ENCODE results near the gene APBA2.
"Not testable (repeated sequence)": the region's sequence is repeated elsewhere in the genome, so short reads cannot be mapped to it uniquely, and the experiment has no call there.

APBA2 gene

GRCh38 chr15:28861031-28861534 is 24.7 kb upstream of the APBA2 start:
- H3K4me1 ChIP-seq (ENCODE audit: control insufficient read depth in 1 of 2, insufficient read depth in 2 of 2, low read length in 2 of 2), result no peaks in the 10 kb centered on the region
- no peaks in the 10 kb centered on the region for H3K9me3 ChIP-seq (ENCODE audit: control insufficient read depth in 1 of 2, low read length in 2 of 2)
- no peaks in the 10 kb centered on the region for H3K27me3 ChIP-seq (ENCODE audit: low read depth, low read length)
- no peak overlapping the region for H3K27ac ChIP-seq (ENCODE audit: low read length)
- H3K4me3 ChIP-seq (ENCODE audit: low read depth in 1 of 2, low read length in 2 of 2), result no peak overlapping the region
- H3K36me3 ChIP-seq (ENCODE audit: control insufficient read depth in 1 of 2, insufficient read depth in 2 of 2, low read length in 2 of 2), result no peaks in the 10 kb centered on the region

DNA sequence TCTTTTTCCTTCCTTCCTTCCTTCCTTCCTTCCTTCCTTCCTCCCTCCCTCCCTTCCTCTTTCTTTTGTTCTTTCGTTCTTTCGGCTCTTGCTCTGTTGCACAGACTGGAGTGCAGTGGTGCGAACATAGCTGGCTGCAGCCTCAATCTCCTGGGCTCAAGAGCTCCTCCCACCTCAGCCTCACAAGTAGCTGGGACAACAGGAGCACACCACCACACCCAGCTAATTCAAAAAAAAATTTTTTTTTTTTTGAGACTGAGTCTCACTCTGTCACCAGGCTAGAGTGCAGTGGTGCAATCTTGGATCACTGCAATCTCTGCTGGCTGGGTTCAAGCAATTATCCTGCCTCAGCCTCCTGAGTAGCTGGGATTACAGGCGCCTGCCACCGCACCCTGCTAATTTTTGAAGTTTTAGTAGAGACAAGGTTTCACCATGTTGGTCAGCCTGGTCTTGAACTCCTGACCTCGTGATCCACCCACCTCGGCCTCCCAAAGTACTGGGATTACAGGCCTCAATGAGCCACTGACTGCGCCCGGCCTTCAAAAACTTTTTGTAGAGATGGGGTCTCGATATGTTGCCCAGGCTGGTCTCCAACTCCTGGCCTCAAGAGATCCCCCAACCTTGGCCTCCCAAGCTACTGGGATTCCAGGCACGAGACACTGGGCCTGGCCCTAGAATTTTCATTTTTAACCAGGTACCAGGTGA is 24.0 kb upstream of the APBA2 start:
- H3K9me3 ChIP-seq (ENCODE audit: control insufficient read depth in 1 of 2, low read length in 2 of 2); H3K36me3 ChIP-seq (ENCODE audit: control insufficient read depth in 1 of 2, insufficient read depth in 2 of 2, low read length in 2 of 2); H3K4me3 ChIP-seq (ENCODE audit: low read depth in 1 of 2, low read length in 2 of 2); H3K27ac ChIP-seq (ENCODE audit: low read length); H3K27me3 ChIP-seq (ENCODE audit: low read depth, low read length); H3K4me1 ChIP-seq (ENCODE audit: control insufficient read depth in 1 of 2, insufficient read depth in 2 of 2, low read length in 2 of 2): not testable (repeated sequence)

DNA sequence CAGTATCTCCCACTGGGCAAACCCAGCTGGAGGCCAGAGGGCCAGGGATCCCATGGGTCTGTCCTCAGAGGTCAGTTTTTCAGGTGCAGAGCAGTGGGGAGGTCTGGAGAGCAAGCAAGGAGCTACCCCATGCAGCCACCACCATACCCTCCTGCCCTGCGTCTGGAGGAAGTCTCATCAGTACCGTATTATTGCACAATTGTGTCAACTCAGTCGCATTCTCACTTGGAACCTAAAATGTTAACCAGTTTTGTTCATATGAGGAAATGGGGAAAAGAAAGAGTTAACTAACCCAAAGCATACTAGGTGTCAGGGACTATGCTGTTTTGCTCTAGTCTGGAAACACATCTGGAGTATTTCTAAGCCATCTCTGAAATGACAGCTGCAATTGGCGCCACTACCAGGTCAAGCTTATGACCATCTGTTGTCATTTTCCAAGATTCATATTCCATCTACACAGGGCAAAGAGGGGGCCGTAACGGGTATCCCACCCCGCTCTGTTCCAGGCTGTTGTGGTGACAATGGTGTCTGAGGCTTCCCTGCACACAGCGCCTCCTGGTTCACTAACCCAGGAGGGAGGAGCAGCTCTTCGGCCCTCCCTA is 16.9 kb upstream of the APBA2 start:
- no peaks in the 10 kb centered on the region for H3K4me1 ChIP-seq (ENCODE audit: control insufficient read depth in 1 of 2, insufficient read depth in 2 of 2, low read length in 2 of 2)
- no peak overlapping the region for H3K27ac ChIP-seq (ENCODE audit: low read length)
- H3K4me3 ChIP-seq (ENCODE audit: low read depth in 1 of 2, low read length in 2 of 2), result no peak overlapping the region
- H3K27me3 ChIP-seq (ENCODE audit: low read depth, low read length), result no peaks in the 10 kb centered on the region
- H3K9me3 ChIP-seq (ENCODE audit: control insufficient read depth in 1 of 2, low read length in 2 of 2), result no peaks in the 10 kb centered on the region
- no peaks in the 10 kb centered on the region for H3K36me3 ChIP-seq (ENCODE audit: control insufficient read depth in 1 of 2, insufficient read depth in 2 of 2, low read length in 2 of 2)

GRCh38 chr15:28871168-28871567 is 14.6 kb upstream of the APBA2 start:
- Histone ChIP-seq H3K4me1 (ENCODE audit: control insufficient read depth in 1 of 2, insufficient read depth in 2 of 2, low read length in 2 of 2) (no peaks in the 10 kb centered on the region), H3K36me3 (ENCODE audit: control insufficient read depth in 1 of 2, insufficient read depth in 2 of 2, low read length in 2 of 2) (no peaks in the 10 kb centered on the region), H3K4me3 (ENCODE audit: low read depth in 1 of 2, low read length in 2 of 2) (no peak overlapping the region), H3K27ac (ENCODE audit: low read length) (no peak overlapping the region), H3K9me3 (ENCODE audit: control insufficient read depth in 1 of 2, low read length in 2 of 2) (no peaks in the 10 kb centered on the region), H3K27me3 (ENCODE audit: low read depth, low read length) (no peaks in the 10 kb centered on the region)

DNA sequence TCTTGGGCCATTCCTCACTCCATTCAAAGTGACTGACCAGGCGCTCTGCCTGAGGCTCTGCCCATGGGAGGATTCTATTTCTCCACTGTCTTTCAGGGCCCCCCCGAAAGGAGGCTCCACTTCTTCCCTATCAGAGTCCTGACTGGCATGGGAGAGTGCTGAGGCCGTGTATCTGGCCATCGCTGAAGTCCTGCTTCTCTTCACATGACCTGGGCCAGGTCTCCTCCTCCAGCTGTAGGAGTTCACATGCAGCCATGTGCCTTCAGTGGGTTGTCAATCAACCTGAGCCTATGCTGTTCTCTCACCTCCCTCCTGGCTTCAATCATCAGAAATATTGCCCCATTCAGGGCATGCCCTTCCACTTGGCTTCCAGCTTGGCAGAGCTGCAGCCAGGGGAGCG is 12.8 kb upstream of the APBA2 start:
- Histone ChIP-seq H3K27ac (ENCODE audit: low read length) (no peak overlapping the region), H3K4me3 (ENCODE audit: low read depth in 1 of 2, low read length in 2 of 2) (no peak overlapping the region), H3K27me3 (ENCODE audit: low read depth, low read length) (no peaks in the 10 kb centered on the region), H3K36me3 (ENCODE audit: control insufficient read depth in 1 of 2, insufficient read depth in 2 of 2, low read length in 2 of 2) (no peaks in the 10 kb centered on the region), H3K9me3 (ENCODE audit: control insufficient read depth in 1 of 2, low read length in 2 of 2) (no peaks in the 10 kb centered on the region), H3K4me1 (ENCODE audit: control insufficient read depth in 1 of 2, insufficient read depth in 2 of 2, low read length in 2 of 2) (no peaks in the 10 kb centered on the region)

DNA sequence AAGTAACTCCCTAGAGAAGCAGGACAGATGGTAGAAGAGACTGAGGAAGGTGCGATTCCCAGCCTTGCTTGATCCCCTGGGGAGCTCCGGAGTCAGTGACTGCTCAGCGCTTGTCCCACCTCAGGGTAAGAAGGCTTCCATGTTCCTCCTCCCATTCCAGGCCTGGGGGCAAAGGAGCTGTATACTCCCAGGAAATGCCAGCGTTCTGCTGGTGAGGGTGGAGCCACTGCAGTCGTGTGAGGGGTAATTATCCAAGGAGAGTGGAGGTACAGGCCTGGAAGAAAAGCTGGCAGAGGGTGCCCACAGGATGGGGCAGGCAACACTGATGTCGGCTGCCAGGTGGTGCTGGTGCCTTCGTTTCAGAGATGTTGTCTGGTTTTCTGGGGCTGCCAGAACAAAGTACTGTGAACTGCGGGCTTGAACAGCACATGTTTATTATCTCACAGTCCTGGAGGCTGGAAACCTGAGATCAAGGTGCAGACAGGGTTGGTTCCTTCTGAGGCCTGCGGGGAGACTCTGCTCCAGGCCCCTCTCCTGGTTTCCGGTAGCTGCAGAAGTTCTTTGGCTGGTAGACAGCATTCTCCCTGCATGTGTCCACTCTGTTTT is 12.1 kb upstream of the APBA2 start:
- H3K4me1 ChIP-seq (ENCODE audit: control insufficient read depth in 1 of 2, insufficient read depth in 2 of 2, low read length in 2 of 2), result no peaks in the 10 kb centered on the region

DNA sequence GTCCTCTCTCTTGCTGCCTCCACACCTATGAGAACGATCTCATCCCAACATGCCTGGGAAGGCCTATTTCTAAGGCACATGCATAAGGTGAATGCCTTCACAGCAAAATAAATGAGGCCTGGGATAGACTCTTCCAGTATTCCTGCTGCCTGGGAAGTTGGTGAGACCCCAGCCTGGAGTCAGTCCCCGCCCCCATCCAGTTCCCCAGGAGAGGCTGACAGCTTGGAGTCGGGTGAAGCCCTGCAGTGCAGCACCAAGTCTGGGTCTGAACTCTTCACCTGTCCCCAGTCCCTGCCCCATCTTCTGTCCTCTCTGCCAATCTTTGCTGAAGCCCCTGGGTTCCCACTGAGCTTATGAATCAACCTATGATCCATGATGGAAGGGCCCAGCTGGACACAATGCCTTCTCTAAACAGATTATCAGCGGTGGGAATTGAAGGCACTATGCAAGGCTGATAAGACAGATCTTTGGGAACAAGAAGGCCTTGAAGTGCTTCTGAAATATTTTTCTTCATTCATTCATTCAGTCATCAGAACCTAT is 10.2 kb upstream of the APBA2 start:
- Histone ChIP-seq H3K36me3 (ENCODE audit: control insufficient read depth in 1 of 2, insufficient read depth in 2 of 2, low read length in 2 of 2) (no peaks in the 10 kb centered on the region), H3K9me3 (ENCODE audit: control insufficient read depth in 1 of 2, low read length in 2 of 2) (no peaks in the 10 kb centered on the region), H3K27ac (ENCODE audit: low read length) (no peak overlapping the region), H3K4me3 (ENCODE audit: low read depth in 1 of 2, low read length in 2 of 2) (no peak overlapping the region), H3K4me1 (ENCODE audit: control insufficient read depth in 1 of 2, insufficient read depth in 2 of 2, low read length in 2 of 2) (no peaks in the 10 kb centered on the region), H3K27me3 (ENCODE audit: low read depth, low read length) (no peaks in the 10 kb centered on the region)

More for the DNA sequence above, 12.1 kb upstream of the APBA2 start:
- Histone ChIP-seq H3K36me3 (ENCODE audit: control insufficient read depth in 1 of 2, insufficient read depth in 2 of 2, low read length in 2 of 2) (no peaks in the 10 kb centered on the region), H3K27me3 (ENCODE audit: low read depth, low read length) (no peaks in the 10 kb centered on the region), H3K4me3 (ENCODE audit: low read depth in 1 of 2, low read length in 2 of 2) (no peak overlapping the region), H3K27ac (ENCODE audit: low read length) (no peak overlapping the region), H3K9me3 (ENCODE audit: control insufficient read depth in 1 of 2, low read length in 2 of 2) (no peaks in the 10 kb centered on the region)

DNA sequence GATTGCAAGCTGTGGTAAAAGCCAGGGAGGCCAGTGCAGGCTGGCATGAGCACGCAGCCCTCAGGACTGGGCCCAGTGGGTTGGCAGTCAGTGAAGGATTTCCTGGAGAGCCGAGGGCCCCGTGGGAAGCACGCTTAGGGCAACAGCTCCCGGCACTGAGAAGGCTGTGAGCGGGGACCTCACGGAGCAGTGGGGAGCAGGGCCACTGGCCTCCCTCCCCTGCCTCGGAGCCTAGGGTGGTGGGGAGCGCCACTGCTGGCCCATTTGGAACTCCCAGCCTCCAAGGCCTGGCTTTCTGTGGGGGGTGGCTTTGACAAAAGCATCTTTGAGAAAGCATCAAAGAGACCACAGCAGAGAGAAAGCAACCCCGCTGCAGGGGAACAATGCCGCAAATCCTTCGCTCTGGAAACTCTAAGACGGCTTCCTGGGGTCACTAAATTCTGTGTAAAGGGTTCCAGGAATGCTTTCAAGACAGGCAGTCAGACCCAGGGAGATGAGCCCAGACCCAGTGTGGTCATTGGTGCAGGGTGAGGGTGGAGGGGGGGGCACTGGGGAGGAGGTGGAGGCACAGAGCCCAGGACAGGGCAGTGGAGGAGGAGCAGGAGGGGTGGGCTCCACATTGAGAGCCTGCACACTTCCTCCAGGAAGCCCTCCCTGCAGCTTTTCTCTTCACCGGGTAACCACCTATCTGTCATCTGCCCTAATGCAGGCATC is 9.5 kb upstream of the APBA2 start:
- Histone ChIP-seq H3K9me3 (ENCODE audit: control insufficient read depth in 1 of 2, low read length in 2 of 2) (no peaks in the 10 kb centered on the region), H3K27ac (ENCODE audit: low read length) (no peak overlapping the region), H3K36me3 (ENCODE audit: control insufficient read depth in 1 of 2, insufficient read depth in 2 of 2, low read length in 2 of 2) (no peaks in the 10 kb centered on the region), H3K27me3 (ENCODE audit: low read depth, low read length) (no peaks in the 10 kb centered on the region), H3K4me1 (ENCODE audit: control insufficient read depth in 1 of 2, insufficient read depth in 2 of 2, low read length in 2 of 2) (no peaks in the 10 kb centered on the region), H3K4me3 (ENCODE audit: low read depth in 1 of 2, low read length in 2 of 2) (no peak overlapping the region)

GRCh38 chr15:28876845-28877185 is 9.0 kb upstream of the APBA2 start:
- no peaks in the 10 kb centered on the region for H3K27me3 ChIP-seq (ENCODE audit: low read depth, low read length)
- no peak overlapping the region for H3K27ac ChIP-seq (ENCODE audit: low read length)
- H3K36me3 ChIP-seq (ENCODE audit: control insufficient read depth in 1 of 2, insufficient read depth in 2 of 2, low read length in 2 of 2), result no peaks in the 10 kb centered on the region
- H3K4me1 ChIP-seq (ENCODE audit: control insufficient read depth in 1 of 2, insufficient read depth in 2 of 2, low read length in 2 of 2), result no peaks in the 10 kb centered on the region
- no peak overlapping the region for H3K4me3 ChIP-seq (ENCODE audit: low read depth in 1 of 2, low read length in 2 of 2)
- no peaks in the 10 kb centered on the region for H3K9me3 ChIP-seq (ENCODE audit: control insufficient read depth in 1 of 2, low read length in 2 of 2)

- no peak overlapping the region for H3K27ac ChIP-seq (ENCODE audit: low read length)
- H3K9me3 ChIP-seq (ENCODE audit: control insufficient read depth in 1 of 2, low read length in 2 of 2), result no peaks in the 10 kb centered on the region
- no peak overlapping the region for H3K4me3 ChIP-seq (ENCODE audit: low read depth in 1 of 2, low read length in 2 of 2)
- no peaks in the 10 kb centered on the region for H3K4me1 ChIP-seq (ENCODE audit: control insufficient read depth in 1 of 2, insufficient read depth in 2 of 2, low read length in 2 of 2)
- no peaks in the 10 kb centered on the region for H3K36me3 ChIP-seq (ENCODE audit: control insufficient read depth in 1 of 2, insufficient read depth in 2 of 2, low read length in 2 of 2)
- H3K27me3 ChIP-seq (ENCODE audit: low read depth, low read length), result no peaks in the 10 kb centered on the region
These were observed 7.6 kb upstream of the APBA2 start for GRCh38 chr15:28878209-28878608.

DNA sequence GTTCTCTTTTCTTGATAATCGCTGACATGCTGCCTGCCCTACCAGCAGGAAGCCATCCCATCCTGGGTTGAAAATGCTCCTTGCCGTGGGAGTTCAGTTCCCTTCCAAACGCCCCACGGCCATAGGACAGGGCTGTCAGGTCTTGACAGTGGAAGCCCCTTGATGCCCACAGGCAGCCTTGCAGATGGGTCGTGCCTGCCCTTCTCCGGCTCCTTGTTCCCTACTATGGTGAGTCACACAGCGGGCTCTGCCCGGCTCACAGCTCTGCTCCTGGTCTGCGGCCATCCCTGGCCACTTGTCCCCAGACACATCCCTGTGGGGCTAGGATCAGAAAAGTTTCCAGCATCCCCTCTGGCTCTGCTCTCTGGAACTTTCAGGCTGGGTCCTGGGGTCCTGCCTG is 6.2 kb upstream of the APBA2 start:
- no peaks in the 10 kb centered on the region for H3K4me1 ChIP-seq (ENCODE audit: control insufficient read depth in 1 of 2, insufficient read depth in 2 of 2, low read length in 2 of 2)

More for the DNA sequence above, 6.2 kb upstream of the APBA2 start:
- H3K4me3 ChIP-seq (ENCODE audit: low read depth in 1 of 2, low read length in 2 of 2), result no peak overlapping the region
- H3K9me3 ChIP-seq (ENCODE audit: control insufficient read depth in 1 of 2, low read length in 2 of 2), result no peaks in the 10 kb centered on the region
- H3K27ac ChIP-seq (ENCODE audit: low read length), result no peak overlapping the region
- no peaks in the 10 kb centered on the region for H3K36me3 ChIP-seq (ENCODE audit: control insufficient read depth in 1 of 2, insufficient read depth in 2 of 2, low read length in 2 of 2)
- no peaks in the 10 kb centered on the region for H3K27me3 ChIP-seq (ENCODE audit: low read depth, low read length)
